ENCODE results near the gene HCN3.

GRCh38 chr1:155236451-155236850, 40.8 kb upstream of the HCN3 start:
- TF ChIP-seq CTCF (conservative IDR thresholded peaks at IDR 0.05) (no peak), EZH2 (IDR thresholded peaks at IDR 0.05; ENCODE audit: low read depth) (no peak)

Data from PC-9 (cell line).